ENCODE measurements around the gene REV1.

GRCh38 chr2:99395589-99396130, 94.2 kb downstream of the REV1 start:
- TF ChIP-seq, protein P1, sequence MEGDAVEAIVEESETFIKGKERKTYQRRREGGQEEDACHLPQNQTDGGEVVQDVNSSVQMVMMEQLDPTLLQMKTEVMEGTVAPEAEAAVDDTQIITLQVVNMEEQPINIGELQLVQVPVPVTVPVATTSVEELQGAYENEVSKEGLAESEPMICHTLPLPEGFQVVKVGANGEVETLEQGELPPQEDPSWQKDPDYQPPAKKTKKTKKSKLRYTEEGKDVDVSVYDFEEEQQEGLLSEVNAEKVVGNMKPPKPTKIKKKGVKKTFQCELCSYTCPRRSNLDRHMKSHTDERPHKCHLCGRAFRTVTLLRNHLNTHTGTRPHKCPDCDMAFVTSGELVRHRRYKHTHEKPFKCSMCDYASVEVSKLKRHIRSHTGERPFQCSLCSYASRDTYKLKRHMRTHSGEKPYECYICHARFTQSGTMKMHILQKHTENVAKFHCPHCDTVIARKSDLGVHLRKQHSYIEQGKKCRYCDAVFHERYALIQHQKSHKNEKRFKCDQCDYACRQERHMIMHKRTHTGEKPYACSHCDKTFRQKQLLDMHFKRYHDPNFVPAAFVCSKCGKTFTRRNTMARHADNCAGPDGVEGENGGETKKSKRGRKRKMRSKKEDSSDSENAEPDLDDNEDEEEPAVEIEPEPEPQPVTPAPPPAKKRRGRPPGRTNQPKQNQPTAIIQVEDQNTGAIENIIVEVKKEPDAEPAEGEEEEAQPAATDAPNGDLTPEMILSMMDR (IDR thresholded peaks at IDR 0.05): no peak
- no peak for TF ChIP-seq POLR2A (IDR thresholded peaks at IDR 0.05)
